ENCODE measurements around the gene LDLRAD2. TPM values are rescaled to one million over a fixed set of nuclear protein-coding genes. Genes with fewer than 3 reads are reported as not detected.

The LDLRAD2 gene
- total and polyA plus RNA-seq, 7 experiments from 2014 or later: 0.66 to 0.86 TPM; not detected in 5

DNA sequence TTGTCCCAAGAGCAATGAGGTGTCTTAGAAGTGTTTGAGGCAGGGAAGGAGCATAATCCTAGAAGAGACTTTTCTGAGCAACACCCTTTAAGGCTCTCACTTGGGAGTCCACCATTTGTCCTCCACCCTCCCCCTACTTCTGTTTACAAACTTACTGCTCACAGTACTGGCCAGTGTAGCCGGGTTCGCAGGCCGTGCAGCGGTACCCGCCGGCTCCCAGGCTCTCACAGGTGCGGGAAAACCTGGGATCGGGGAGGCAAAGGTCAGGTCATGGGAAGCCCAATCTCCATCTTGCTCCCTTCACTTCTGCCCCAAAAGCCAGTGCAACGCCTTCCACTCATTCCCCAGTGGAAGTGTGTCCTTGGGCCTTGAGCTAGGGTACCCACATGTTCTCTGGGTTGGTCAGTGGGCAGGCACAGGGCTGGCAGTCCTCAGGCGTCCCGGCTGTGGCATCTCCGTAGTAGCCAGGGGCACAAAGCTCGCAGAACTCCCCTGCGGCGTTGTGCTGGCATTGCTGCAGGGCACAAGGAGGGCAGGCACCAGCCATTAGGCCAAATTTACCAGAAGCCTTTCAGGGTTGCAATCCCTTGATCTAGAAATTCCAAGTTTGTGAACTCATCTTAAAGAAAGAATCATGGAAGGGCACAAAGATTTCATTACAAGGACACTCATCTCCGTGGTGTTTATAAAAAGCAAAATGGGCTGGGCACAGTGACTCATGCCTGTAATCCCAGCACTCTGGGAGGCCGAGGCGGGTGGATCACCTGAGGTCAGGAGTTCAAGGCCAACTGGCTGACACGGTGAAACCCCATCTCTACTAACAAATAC lies 49.8 kb downstream of the LDLRAD2 start:
- Histone ChIP-seq H3K36me3 (ENCODE audit: control insufficient read depth in 2 of 3, insufficient read depth in 3 of 3, low read length in 3 of 3) (peaks cover 0 to 8% (median 0%) of the 10 kb centered on the region in 3 experiments), H3K27ac (ENCODE audit: low read depth, low read length) (no peak overlapping the region), H3K27me3 (ENCODE audit: control insufficient read depth in 2 of 2, insufficient read depth in 2 of 2, low read length in 2 of 2) (no peaks in the 10 kb centered on the region), H3K4me3 (ENCODE audit: low read length) (no peak overlapping the region), H3K4me1 (ENCODE audit: control insufficient read depth in 2 of 2, insufficient read depth in 2 of 2, low read length in 2 of 2) (no peaks in the 10 kb centered on the region), H3K9me3 (ENCODE audit: control insufficient read depth in 2 of 3, low read length in 3 of 3) (no peaks in the 10 kb centered on the region)
- no peak overlapping the region for H3K27ac Mint-ChIP-seq
- DNase-seq (no peak), ATAC-seq (no peak)
- H3K9me3 Mint-ChIP-seq: peaks cover 0 to 6% (median 1%) of the 10 kb centered on the region in 11 donors
- H3K4me1 Mint-ChIP-seq: peaks cover 0 to 10% (median 0%) of the 10 kb centered on the region in 7 donors
- ChIA-PET CTCF (interaction anchor here (0.6 kb wide), 1 partner anchor 30 kb away, joined by 4 read pairs; no protein-coding TSS in a partner anchor), POLR2A (no interaction called here)
- intact Hi-C loops (cut with micrococcal nuclease): no loop called here
- H3K4me3 Mint-ChIP-seq: no peak overlapping the region
- no peaks in the 10 kb centered on the region for H3K27me3 Mint-ChIP-seq
- H3K36me3 Mint-ChIP-seq: peaks cover 0 to 15% (median 4%) of the 10 kb centered on the region in 5 donors

DNA sequence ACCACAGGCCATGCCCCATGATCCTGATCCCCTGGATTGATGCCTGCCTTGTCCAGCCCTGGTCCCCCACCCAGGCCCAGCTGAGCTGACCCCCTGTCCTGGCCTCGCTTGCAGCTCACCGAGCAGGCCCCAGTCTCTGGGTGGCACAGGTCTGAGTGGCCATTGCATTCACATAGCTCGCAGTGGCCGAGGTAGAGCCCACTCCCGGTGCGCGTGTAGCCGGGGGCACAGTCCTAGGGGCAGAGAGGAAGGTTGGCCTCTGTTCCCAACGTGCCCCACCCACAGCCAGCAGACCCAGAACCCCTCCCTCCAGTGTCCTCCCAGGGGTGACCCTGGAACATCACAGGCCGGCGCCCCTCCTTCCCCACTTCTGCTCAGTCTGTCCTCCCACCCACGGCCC lies 51.9 kb downstream of the LDLRAD2 start:
- no peak overlapping the region for H3K4me3 ChIP-seq (ENCODE audit: low read length)
- no peaks in the 10 kb centered on the region for H3K4me1 ChIP-seq (ENCODE audit: control insufficient read depth in 2 of 2, insufficient read depth in 2 of 2, low read length in 2 of 2)
- ATAC-seq (peak; percentile 10), DNase-seq (no peak)
- CTCF ChIA-PET: no interaction called here
- H3K27me3 ChIP-seq (ENCODE audit: control insufficient read depth in 2 of 2, insufficient read depth in 2 of 2, low read length in 2 of 2): no peaks in the 10 kb centered on the region
- H3K27ac Mint-ChIP-seq: peak overlapping the region in 1 of 9 donors; percentile 77
- no peak overlapping the region for H3K4me3 Mint-ChIP-seq
- POLR2A ChIA-PET: no interaction called here
- intact Hi-C loops (cut with micrococcal nuclease): no loop called here
- no peaks in the 10 kb centered on the region for H3K4me1 Mint-ChIP-seq
- H3K36me3 Mint-ChIP-seq: peaks cover 0 to 15% (median 3%) of the 10 kb centered on the region in 5 donors
- H3K27ac ChIP-seq (ENCODE audit: low read depth, low read length): no peak overlapping the region
- H3K36me3 ChIP-seq (ENCODE audit: control insufficient read depth in 2 of 3, insufficient read depth in 3 of 3, low read length in 3 of 3): no peaks in the 10 kb centered on the region
- H3K27me3 Mint-ChIP-seq: no peaks in the 10 kb centered on the region
- H3K9me3 ChIP-seq (ENCODE audit: control insufficient read depth in 2 of 3, low read length in 3 of 3): no peaks in the 10 kb centered on the region
- H3K9me3 Mint-ChIP-seq: peaks cover 0 to 6% (median 0%) of the 10 kb centered on the region in 11 donors

DNA sequence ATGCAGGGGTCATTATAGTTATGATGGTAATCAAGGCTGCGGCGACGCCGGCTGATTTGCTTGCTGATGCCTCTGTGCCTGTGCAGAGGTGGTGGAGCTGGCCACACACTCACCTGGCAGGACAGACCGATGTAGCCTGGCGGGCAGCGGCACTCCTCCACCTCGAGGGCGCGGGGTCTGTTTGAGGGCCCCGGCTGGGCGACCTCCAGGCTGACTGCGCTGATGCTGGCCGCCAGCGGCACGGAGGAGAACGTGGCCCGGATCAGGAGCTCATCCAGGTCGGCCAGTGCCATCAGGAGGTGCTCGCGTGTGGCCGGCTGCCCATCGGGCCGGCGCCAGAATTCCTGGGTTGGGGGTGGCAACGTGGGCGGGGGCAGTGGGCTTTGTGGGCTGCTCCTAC lies 52.7 kb downstream of the LDLRAD2 start:
- H3K27me3 ChIP-seq (ENCODE audit: control insufficient read depth in 2 of 2, insufficient read depth in 2 of 2, low read length in 2 of 2): no peaks in the 10 kb centered on the region
- Mint-ChIP-seq H3K27me3 (no peaks in the 10 kb centered on the region), H3K27ac (peak overlapping the region in 1 of 9 donors; percentile 77), H3K4me1 (no peaks in the 10 kb centered on the region), H3K9me3 (peaks cover 0 to 6% (median 0%) of the 10 kb centered on the region in 11 donors), H3K36me3 (peaks cover 0 to 19% (median 3%) of the 10 kb centered on the region in 5 donors), H3K4me3 (no peak overlapping the region)
- intact Hi-C loops (cut with micrococcal nuclease): no loop called here
- H3K4me1 ChIP-seq (ENCODE audit: control insufficient read depth in 2 of 2, insufficient read depth in 2 of 2, low read length in 2 of 2): no peaks in the 10 kb centered on the region
- ChIA-PET POLR2A (no interaction called here), CTCF (no interaction called here)
- H3K36me3 ChIP-seq (ENCODE audit: control insufficient read depth in 2 of 3, insufficient read depth in 3 of 3, low read length in 3 of 3): no peaks in the 10 kb centered on the region
- ATAC-seq: no peak
- no peak overlapping the region for H3K4me3 ChIP-seq (ENCODE audit: low read length)
- no peak overlapping the region for H3K27ac ChIP-seq (ENCODE audit: low read depth, low read length)
- no peaks in the 10 kb centered on the region for H3K9me3 ChIP-seq (ENCODE audit: control insufficient read depth in 2 of 3, low read length in 3 of 3)
- DNase-seq: no peak

DNA sequence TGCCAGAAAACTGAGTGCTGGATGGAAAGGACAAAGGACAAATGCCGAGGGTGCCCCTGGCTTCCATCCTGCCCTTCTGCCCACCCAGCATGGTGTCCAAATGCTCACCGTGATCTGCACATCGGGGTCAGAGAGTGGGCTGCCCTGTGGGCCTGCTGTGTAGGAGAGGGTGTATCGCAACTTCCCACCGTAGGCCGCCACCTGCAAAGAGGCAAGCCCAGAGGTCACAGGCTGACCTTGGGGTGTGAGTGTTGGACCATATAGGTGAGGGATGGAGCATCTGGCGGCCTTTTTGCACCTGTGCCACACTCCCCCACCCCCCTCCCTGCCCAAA lies 53.5 kb downstream of the LDLRAD2 start:
- peaks cover 0 to 6% (median 0%) of the 10 kb centered on the region in 11 donors for H3K9me3 Mint-ChIP-seq
- Histone ChIP-seq H3K4me3 (ENCODE audit: low read length) (no peak overlapping the region), H3K4me1 (ENCODE audit: control insufficient read depth in 2 of 2, insufficient read depth in 2 of 2, low read length in 2 of 2) (no peaks in the 10 kb centered on the region), H3K9me3 (ENCODE audit: control insufficient read depth in 2 of 3, low read length in 3 of 3) (no peaks in the 10 kb centered on the region), H3K27me3 (ENCODE audit: control insufficient read depth in 2 of 2, insufficient read depth in 2 of 2, low read length in 2 of 2) (no peaks in the 10 kb centered on the region), H3K36me3 (ENCODE audit: control insufficient read depth in 2 of 3, insufficient read depth in 3 of 3, low read length in 3 of 3) (no peaks in the 10 kb centered on the region), H3K27ac (ENCODE audit: low read depth, low read length) (no peak overlapping the region)
- H3K4me1 Mint-ChIP-seq: no peaks in the 10 kb centered on the region
- intact Hi-C loops (cut with micrococcal nuclease): no loop called here
- DNase-seq (no peak), ATAC-seq (no peak)
- peaks cover 0 to 19% (median 3%) of the 10 kb centered on the region in 5 donors for H3K36me3 Mint-ChIP-seq
- CTCF ChIA-PET: interaction anchor here (0.6 kb wide), 1 partner anchor 894 kb away, joined by 3 read pairs; no protein-coding TSS in a partner anchor
- POLR2A ChIA-PET: no interaction called here
- H3K27ac Mint-ChIP-seq: no peak overlapping the region
- no peaks in the 10 kb centered on the region for H3K27me3 Mint-ChIP-seq
- H3K4me3 Mint-ChIP-seq: no peak overlapping the region

- Histone ChIP-seq H3K27me3 (ENCODE audit: control insufficient read depth in 2 of 2, insufficient read depth in 2 of 2, low read length in 2 of 2) (no peaks in the 10 kb centered on the region), H3K36me3 (ENCODE audit: control insufficient read depth in 2 of 3, insufficient read depth in 3 of 3, low read length in 3 of 3) (no peaks in the 10 kb centered on the region), H3K4me1 (ENCODE audit: control insufficient read depth in 2 of 2, insufficient read depth in 2 of 2, low read length in 2 of 2) (no peaks in the 10 kb centered on the region), H3K9me3 (ENCODE audit: control insufficient read depth in 2 of 3, low read length in 3 of 3) (no peaks in the 10 kb centered on the region), H3K27ac (ENCODE audit: low read depth, low read length) (no peak overlapping the region), H3K4me3 (ENCODE audit: low read length) (no peak overlapping the region)
- H3K27me3 Mint-ChIP-seq: no peaks in the 10 kb centered on the region
- CTCF ChIA-PET: interaction anchor here (0.6 kb wide), 1 partner anchor 893 kb away, joined by 3 read pairs; no protein-coding TSS in a partner anchor
- ATAC-seq (peak; percentile 58), DNase-seq (no peak)
- intact Hi-C loops (cut with micrococcal nuclease): no loop called here
- H3K36me3 Mint-ChIP-seq: peaks cover 0 to 13% (median 1%) of the 10 kb centered on the region in 5 donors
- H3K4me1 Mint-ChIP-seq: no peaks in the 10 kb centered on the region
- POLR2A ChIA-PET: no interaction called here
- H3K27ac Mint-ChIP-seq: peak overlapping the region in 2 of 9 donors; percentile 20 to 67
- no peak overlapping the region for H3K4me3 Mint-ChIP-seq
- peaks cover 0 to 3% (median 0%) of the 10 kb centered on the region in 11 donors for H3K9me3 Mint-ChIP-seq
Measured at GRCh38 chr1:21865943-21866706, 54.1 kb downstream of the LDLRAD2 start.

DNA sequence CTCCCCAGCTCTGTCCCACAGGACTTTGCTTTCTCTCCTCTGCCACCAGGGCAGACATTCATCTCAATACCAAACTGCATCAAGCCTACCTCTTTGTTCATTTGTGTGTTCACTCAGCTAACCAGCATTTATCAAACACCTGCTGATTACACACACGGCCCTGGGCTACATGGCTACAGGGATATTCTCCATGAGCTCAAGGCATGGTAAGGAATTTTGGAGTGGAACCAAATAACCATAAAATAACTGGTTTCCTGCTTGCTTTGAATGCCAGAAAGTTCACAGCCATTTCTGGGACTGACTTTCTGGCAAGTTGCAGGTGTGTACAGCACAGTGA lies 54.6 kb downstream of the LDLRAD2 start:
- Mint-ChIP-seq H3K27me3 (no peaks in the 10 kb centered on the region), H3K36me3 (peaks cover 0 to 8% (median 0%) of the 10 kb centered on the region in 5 donors), H3K9me3 (peaks cover 0 to 2% (median 0%) of the 10 kb centered on the region in 11 donors), H3K27ac (no peak overlapping the region), H3K4me1 (no peaks in the 10 kb centered on the region), H3K4me3 (no peak overlapping the region)
- ChIA-PET CTCF (no interaction called here), POLR2A (no interaction called here)
- ATAC-seq (no peak), DNase-seq (no peak)
- no peak overlapping the region for H3K27ac ChIP-seq (ENCODE audit: low read depth, low read length)
- intact Hi-C loops (cut with micrococcal nuclease): no loop called here
- no peak overlapping the region for H3K4me3 ChIP-seq (ENCODE audit: low read length)
- no peaks in the 10 kb centered on the region for H3K9me3 ChIP-seq (ENCODE audit: control insufficient read depth in 2 of 3, low read length in 3 of 3)
- no peaks in the 10 kb centered on the region for H3K4me1 ChIP-seq (ENCODE audit: control insufficient read depth in 2 of 2, insufficient read depth in 2 of 2, low read length in 2 of 2)
- no peaks in the 10 kb centered on the region for H3K27me3 ChIP-seq (ENCODE audit: control insufficient read depth in 2 of 2, insufficient read depth in 2 of 2, low read length in 2 of 2)
- no peaks in the 10 kb centered on the region for H3K36me3 ChIP-seq (ENCODE audit: control insufficient read depth in 2 of 3, insufficient read depth in 3 of 3, low read length in 3 of 3)
